HK-2 (cell line): Measurements from ENCODE around the gene RAD51B.

Experiments used
- DNase-seq: peaks from one replicate; pipeline ENCODE4 v3.0.0-alpha.2; 2018; ENCODE audit not compliant: unreplicated experiment

The RAD51B gene

GRCh38 chr14:68551045-68551683 is 731.6 kb downstream of the RAD51B start:
- no peak for DNase-seq

- DNase-seq = no peak
Observed at GRCh38 chr14:68552075-68552474, 732.5 kb downstream of the RAD51B start.

GRCh38 chr14:68552602-68553001 is 733.0 kb downstream of the RAD51B start:
- DNase-seq = no peak

- no peak for DNase-seq
Observed at GRCh38 chr14:68553311-68553710, 733.7 kb downstream of the RAD51B start.

GRCh38 chr14:68554231-68554630 is 734.7 kb downstream of the RAD51B start:
- no peak for DNase-seq

- DNase-seq = no peak
Observed at GRCh38 chr14:68556253-68556652, 736.7 kb downstream of the RAD51B start.

- no peak for DNase-seq
Observed at GRCh38 chr14:68557648-68558047, 738.1 kb downstream of the RAD51B start.

GRCh38 chr14:68558096-68558495 is 738.5 kb downstream of the RAD51B start:
- DNase-seq = no peak

GRCh38 chr14:68559949-68560348 is 740.4 kb downstream of the RAD51B start:
- no peak for DNase-seq

GRCh38 chr14:68561531-68562007 is 742.0 kb downstream of the RAD51B start:
- DNase-seq = no peak

GRCh38 chr14:68562911-68563250 is 743.3 kb downstream of the RAD51B start:
- no peak for DNase-seq

GRCh38 chr14:68563251-68564131 is 743.9 kb downstream of the RAD51B start:
- no peak for DNase-seq

- no peak for DNase-seq
Observed at GRCh38 chr14:68564191-68564825, 744.7 kb downstream of the RAD51B start.

GRCh38 chr14:68564826-68565759 is 745.5 kb downstream of the RAD51B start:
- no peak for DNase-seq

- DNase-seq = no peak
Observed at GRCh38 chr14:68566075-68566474, 746.5 kb downstream of the RAD51B start.

GRCh38 chr14:68568907-68569897 is 749.6 kb downstream of the RAD51B start:
- DNase-seq = no peak

- no peak for DNase-seq
Observed at GRCh38 chr14:68569970-68570409, 750.4 kb downstream of the RAD51B start.

GRCh38 chr14:68571114-68571591 is 751.6 kb downstream of the RAD51B start:
- DNase-seq = no peak

- no peak for DNase-seq
Observed at GRCh38 chr14:68571928-68572525, 752.4 kb downstream of the RAD51B start.

- no peak for DNase-seq
Observed at GRCh38 chr14:68573126-68573525, 753.5 kb downstream of the RAD51B start.
